Right ventricle myocardium superior (tissue), 1 donor: Measurements from ENCODE around the gene KDF1. TPM values are rescaled to one million over a fixed set of nuclear protein-coding genes. Genes with fewer than 3 reads are reported as not detected.
A peak's percentile ranks its signal among the peaks of the same experiment; 100 is the strongest.

Experiments used
- ATAC-seq: fragments of 200-7000 bp; cut with Tn5 transposase; one replicate; pipeline ENCODE4 v1.9.1; 2020; ENCODE audit warnings: mild to moderate bottlenecking; ENCODE audit not compliant: poor library complexity
- DNase-seq: peaks from one replicate; pipeline ENCODE4 v3.0.0-alpha.2; 2020
- intact Hi-C: fragments of 100-400 bp; cut with DNase I; formaldehyde crosslinking; loops from one replicate; pipeline ENCODE4 v1.11.2; 2022
- total RNA-seq: library from RNA; stranded (reverse); fragmentation: NEBNext Ultra II Directional; extraction: Animal tissue kit (Norgen Biotek cat#: 25700); gene quantifications from one replicate; pipeline ENCODE4 v1.2.1, GENCODE V29; 2021
- donor health status: DM: no; HTN: yes; CAD: no; lungs with severe emphysema.

Gene KDF1
- total RNA-seq, 1 donor from 2014 or later, result 0.35 TPM

- ATAC-seq (peak; percentile 76), DNase-seq (peak; percentile 50)
- intact Hi-C loops, result no loop called here
Observed at GRCh38 chr1:26938004-26938658, 22.1 kb downstream of the KDF1 start.

- no peak for DNase-seq
- ATAC-seq, result no peak
- intact Hi-C loops, result no loop called here
Observed at GRCh38 chr1:26936823-26937222, 23.4 kb downstream of the KDF1 start.

GRCh38 chr1:26932531-26932930 is 27.7 kb downstream of the KDF1 start:
- no peak for ATAC-seq

GRCh38 chr1:26923711-26924110 is 36.6 kb downstream of the KDF1 start:
- intact Hi-C loops, result no loop called here
- ATAC-seq, result no peak
- DNase-seq, result no peak

More at GRCh38 chr1:26932531-26932930, 27.7 kb downstream of the KDF1 start:
- no peak for DNase-seq
- intact Hi-C loops, result no loop called here

GRCh38 chr1:26922901-26923300 is 37.4 kb downstream of the KDF1 start:
- intact Hi-C loops, result no loop called here
- DNase-seq, result no peak
- ATAC-seq, result no peak

- intact Hi-C loops, result no loop called here
- DNase-seq, result no peak
- ATAC-seq, result no peak
Observed at GRCh38 chr1:26922431-26922729, 37.9 kb downstream of the KDF1 start.

- intact Hi-C loops, result no loop called here
- peak; percentile 98 for DNase-seq
- peak; percentile 99 for ATAC-seq
Observed at GRCh38 chr1:26921540-26922430, 38.5 kb downstream of the KDF1 start, which contains the start of gene NUDC. TSS of gene NUDC (plus strand) at chr1:26921743. CDS start at chr1:26921849, 106 bp downstream.

- peak; percentile 35 for ATAC-seq
- intact Hi-C loops, result no loop called here
- DNase-seq, result no peak
Observed at GRCh38 chr1:26921126-26921539, 39.1 kb downstream of the KDF1 start.

- ATAC-seq, result peak; percentile 61
- DNase-seq, result peak; percentile 57
- intact Hi-C loops, result no loop called here
Observed at GRCh38 chr1:26915204-26915842, 44.9 kb downstream of the KDF1 start.

- ATAC-seq (peak; percentile 82), DNase-seq (peak; percentile 75)
- intact Hi-C loops, result no loop called here
Observed at GRCh38 chr1:26913754-26914619, 46.3 kb downstream of the KDF1 start, which contains the start of gene NR0B2. TSS of gene NR0B2 (minus strand) at chr1:26913975. CDS start at chr1:26913940, 35 bp downstream.

- intact Hi-C loops, result no loop called here
- ATAC-seq (peak; percentile 11), DNase-seq (no peak)
Observed at GRCh38 chr1:26913389-26913753, 46.9 kb downstream of the KDF1 start.

GRCh38 chr1:26912147-26912490 is 48.1 kb downstream of the KDF1 start:
- no peak for ATAC-seq
- intact Hi-C loops, result no loop called here

GRCh38 chr1:26911399-26912146 is 48.7 kb downstream of the KDF1 start:
- intact Hi-C loops, result no loop called here
- no peak for ATAC-seq
- no peak for DNase-seq

More at GRCh38 chr1:26912147-26912490, 48.1 kb downstream of the KDF1 start:
- DNase-seq, result no peak

GRCh38 chr1:26910343-26911160 is 49.7 kb downstream of the KDF1 start:
- intact Hi-C loops, result no loop called here
- no peak for DNase-seq
- no peak for ATAC-seq

- no peak for ATAC-seq
- intact Hi-C loops, result no loop called here
- no peak for DNase-seq
Observed at GRCh38 chr1:26909951-26910342, 50.3 kb downstream of the KDF1 start.

- ATAC-seq (no peak), DNase-seq (no peak)
- intact Hi-C loops, result no loop called here
Observed at GRCh38 chr1:26907071-26907917, 53.0 kb downstream of the KDF1 start.
